GM21737 (cell line): Measurements from ENCODE around the gene BCAR1.
"Not testable (repeated sequence)": the region's sequence is repeated elsewhere in the genome, so short reads cannot be mapped to it uniquely, and the experiment has no call there.

ENCODE experiments used
- ATAC-seq: cut with Tn5 transposase; IDR thresholded peaks from one replicate; pipeline ENCODE4 v1.9.1; 2021; ENCODE audit warnings: mild to moderate bottlenecking, moderate library complexity; ENCODE audit not compliant: unreplicated experiment

The BCAR1 gene

GRCh38 chr16:75241955-75242354 is 9.5 kb downstream of the BCAR1 start:
- ATAC-seq, result no peak

- ATAC-seq, result no peak
These were observed 10.0 kb downstream of the BCAR1 start for GRCh38 chr16:75241412-75241811.

- ATAC-seq, result not testable (repeated sequence)
These were observed 10.8 kb downstream of the BCAR1 start for GRCh38 chr16:75240633-75241032.

- ATAC-seq, result no peak
These were observed 11.8 kb downstream of the BCAR1 start for GRCh38 chr16:75239542-75240122.

GRCh38 chr16:75238853-75239541 is 12.4 kb downstream of the BCAR1 start:
- ATAC-seq, result no peak

- no peak for ATAC-seq
These were observed 13.1 kb downstream of the BCAR1 start for GRCh38 chr16:75238132-75238852.

- no peak for ATAC-seq
These were observed 13.9 kb downstream of the BCAR1 start for GRCh38 chr16:75237398-75238131.

- no peak for ATAC-seq
These were observed 14.6 kb downstream of the BCAR1 start for GRCh38 chr16:75236736-75237397.

GRCh38 chr16:75236232-75236631 is 15.2 kb downstream of the BCAR1 start:
- no peak for ATAC-seq

GRCh38 chr16:75235721-75236193 is 15.7 kb downstream of the BCAR1 start:
- ATAC-seq, result no peak

- no peak for ATAC-seq
These were observed 16.3 kb downstream of the BCAR1 start for GRCh38 chr16:75234856-75235696.

- ATAC-seq, result no peak
These were observed 17.8 kb downstream of the BCAR1 start for GRCh38 chr16:75233611-75233938.

GRCh38 chr16:75231570-75231969 is 19.9 kb downstream of the BCAR1 start:
- ATAC-seq, result no peak

- no peak for ATAC-seq
These were observed 20.8 kb downstream of the BCAR1 start for GRCh38 chr16:75230471-75231110.

GRCh38 chr16:75229172-75230031 is 22.0 kb downstream of the BCAR1 start:
- no peak for ATAC-seq

GRCh38 chr16:75228143-75228976 is 23.1 kb downstream of the BCAR1 start:
- ATAC-seq, result no peak

GRCh38 chr16:75227361-75228142 is 23.9 kb downstream of the BCAR1 start:
- no peak for ATAC-seq
